SKM-1 (cell line): Measurements from ENCODE around the gene CDC42EP3.

ENCODE experiments used
- DNase-seq: peaks from one replicate; lab custom pipeline; 2025; ENCODE audit not compliant: unreplicated experiment; lab: John Stamatoyannopoulos, UW

Gene CDC42EP3, protein sequence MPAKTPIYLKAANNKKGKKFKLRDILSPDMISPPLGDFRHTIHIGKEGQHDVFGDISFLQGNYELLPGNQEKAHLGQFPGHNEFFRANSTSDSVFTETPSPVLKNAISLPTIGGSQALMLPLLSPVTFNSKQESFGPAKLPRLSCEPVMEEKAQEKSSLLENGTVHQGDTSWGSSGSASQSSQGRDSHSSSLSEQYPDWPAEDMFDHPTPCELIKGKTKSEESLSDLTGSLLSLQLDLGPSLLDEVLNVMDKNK

DNA sequence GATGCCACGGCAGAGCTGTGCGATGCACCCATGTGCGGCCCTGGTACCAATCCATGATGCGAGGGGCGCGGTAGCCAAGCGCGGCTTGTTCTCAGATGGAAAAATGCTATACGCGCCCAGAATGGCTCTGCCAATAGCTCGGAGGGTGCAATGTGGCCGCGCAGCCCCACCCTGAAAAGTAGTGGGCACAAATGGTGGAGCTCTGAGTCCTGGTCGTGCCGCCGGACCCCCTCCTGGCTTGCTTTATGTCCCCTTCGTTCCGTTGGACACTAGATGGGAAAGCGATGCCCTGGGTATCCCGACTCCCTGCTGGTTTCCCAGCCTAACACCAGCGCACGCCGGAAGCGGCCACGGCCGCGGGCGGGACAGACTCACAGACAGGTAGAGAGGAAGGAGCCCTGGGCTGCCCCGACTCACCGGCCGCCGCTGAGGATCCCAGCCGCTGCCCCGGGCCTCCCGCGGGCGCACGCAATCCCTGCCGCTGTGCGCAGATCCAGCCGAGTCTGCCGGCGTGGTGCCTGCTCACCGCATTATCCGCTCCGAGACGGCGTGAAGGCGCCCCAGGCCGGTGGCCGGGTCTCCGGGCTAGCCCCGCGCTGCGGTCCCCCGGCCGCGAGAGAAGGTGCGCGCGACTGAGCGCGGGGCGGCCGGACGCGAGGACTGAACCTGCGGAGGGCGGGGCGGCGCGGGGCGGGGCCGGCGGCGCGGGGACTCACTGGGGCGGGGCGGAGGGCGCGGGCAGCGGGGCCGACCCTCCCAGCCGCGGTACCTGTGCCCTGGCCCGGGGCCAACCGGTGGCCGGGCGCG is at the start of gene CDC42EP3:
TSS of gene CDC42EP3 (minus strand) at position 634 of the 807 bp plus-strand sequence. CDS start 25,055 bp downstream, outside the sequence.
- DNase-seq: no peak

DNA sequence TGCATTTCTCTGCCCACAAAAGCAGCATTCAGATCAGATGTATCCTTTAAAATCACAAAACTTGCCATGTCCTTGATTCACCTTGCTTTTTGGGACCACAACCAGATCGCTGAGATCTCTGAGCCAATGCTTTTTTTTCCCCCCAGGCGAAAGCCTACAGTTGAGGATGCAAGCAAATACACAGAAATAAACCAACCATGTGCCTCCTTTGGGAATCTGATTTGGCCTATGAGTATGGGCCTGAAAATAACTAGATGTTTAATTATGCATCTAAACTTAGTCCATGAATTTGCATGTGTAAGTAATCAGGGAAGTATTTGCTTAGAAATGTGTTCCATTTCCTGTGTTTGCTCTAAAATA is 49.7 kb upstream of the CDC42EP3 start:
- DNase-seq: no peak

DNA sequence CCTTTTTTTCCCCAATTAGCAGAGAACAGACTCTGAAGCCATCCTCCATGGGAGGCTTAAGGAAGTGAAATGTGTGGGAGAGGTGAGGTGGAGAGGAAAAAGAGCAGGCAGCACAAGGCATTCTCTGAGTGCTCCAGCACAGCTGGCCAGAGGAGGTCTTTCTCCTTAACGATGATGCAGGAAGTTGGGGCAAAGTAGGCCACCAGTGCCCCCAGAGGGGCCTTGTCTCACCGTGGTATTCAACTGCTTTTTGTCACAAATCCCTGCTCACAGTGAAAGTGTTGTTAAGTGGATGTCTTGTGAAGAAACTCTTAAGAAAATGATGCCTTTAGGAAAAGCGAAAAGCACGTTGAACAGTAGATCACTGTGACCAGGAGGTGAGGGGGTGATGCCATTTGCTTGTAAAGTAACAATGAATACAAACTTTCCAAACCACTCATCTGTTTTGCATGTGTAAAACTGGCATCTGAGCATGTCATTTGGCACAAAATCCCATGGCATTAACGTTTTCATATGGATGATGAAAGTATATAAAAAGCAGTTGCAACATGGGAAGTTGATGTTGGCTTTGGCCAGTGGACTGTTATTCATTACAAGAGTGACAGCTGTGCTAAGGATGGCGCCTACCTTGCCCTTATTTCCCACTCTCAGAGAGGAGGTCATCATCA is 49.2 kb upstream of the CDC42EP3 start:
- no peak for DNase-seq

DNA sequence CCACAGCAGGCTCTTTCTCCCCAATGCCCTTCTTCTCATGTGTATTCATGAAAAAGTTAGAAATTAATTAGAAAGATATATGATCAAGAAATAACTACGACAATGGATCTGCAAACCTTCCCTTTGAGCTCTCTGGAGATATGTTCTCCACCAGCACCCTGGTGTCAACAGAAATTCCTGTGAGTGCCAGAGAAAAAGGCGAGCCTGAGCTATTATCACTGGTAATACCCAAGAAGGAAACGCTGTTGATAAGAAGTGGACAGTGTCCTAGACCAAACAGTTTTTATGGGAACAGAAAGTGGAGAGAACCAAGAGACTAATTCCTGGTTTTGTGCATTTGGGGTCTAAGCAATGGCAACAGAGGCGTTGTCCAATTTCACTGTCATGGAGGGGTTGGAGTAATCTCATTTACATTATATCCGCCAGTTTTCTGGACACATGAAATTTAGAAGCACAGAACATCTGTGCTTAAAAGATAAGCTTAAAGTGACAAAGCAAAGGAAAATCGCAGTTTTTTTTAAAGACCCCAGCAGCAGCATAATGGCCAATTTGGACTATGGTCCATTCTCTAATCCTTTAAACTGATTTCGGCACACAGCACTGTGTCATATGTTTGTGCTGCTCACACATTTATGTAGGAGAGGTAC is 47.2 kb upstream of the CDC42EP3 start:
- no peak for DNase-seq

DNA sequence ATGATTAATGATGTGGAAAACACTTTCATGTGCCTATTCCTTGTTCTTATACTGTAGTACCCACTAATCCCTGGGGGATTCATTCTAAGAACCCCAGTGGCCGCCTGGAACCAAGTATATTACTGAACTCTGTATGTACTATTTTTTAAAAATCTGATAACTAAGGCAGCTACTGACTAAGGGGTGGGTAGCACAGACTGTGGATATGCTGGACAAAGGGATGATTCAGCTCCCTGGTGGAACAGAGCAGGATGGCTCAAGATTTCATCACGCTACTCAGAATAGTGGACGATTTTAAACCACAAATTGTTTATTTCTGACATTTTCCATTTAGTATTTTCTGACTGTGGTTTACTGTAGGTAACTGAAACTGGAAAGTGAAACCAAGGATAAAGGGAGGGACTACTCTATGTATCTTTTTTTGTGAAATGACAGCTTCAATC is 41.8 kb upstream of the CDC42EP3 start:
- no peak for DNase-seq

DNA sequence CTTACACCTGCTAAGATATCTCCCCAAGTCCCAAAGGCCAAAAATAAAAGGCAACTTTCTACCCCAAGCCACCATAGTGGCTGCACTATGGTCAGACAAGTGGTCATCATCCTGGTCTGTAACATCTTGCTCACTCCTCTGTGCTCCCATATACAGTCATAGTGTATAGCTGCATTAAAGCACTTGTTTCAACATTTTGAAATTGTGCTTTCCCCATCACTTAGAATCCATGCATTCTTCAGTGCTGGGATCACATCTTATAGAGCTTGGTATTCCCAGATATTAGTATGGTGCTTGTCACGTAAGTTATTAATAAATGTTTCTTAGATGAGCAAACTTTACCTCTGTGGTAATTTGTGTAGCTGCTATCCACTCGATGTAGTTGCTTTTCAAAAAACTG is 40.4 kb upstream of the CDC42EP3 start:
- no peak for DNase-seq

DNA sequence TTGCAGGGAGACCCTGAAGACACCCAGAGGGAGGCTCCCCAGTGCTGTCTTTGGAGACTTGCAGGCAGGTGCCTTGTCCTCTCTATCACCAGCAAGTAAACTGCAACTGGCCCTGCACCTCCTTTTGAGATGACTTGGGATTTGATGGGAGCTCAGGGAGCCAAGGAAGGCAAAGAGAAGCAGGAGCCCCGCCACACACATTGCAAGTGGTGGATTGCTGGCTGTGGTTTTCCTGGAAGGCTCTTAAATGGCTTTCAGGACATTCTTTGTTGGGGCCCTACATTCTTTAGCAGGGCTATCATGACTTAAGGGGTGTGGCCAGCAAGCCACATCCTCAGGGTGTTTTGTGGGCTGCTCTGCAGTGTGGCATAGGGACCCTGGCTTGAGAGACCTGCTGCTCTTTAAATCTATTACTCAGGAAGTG is 39.9 kb upstream of the CDC42EP3 start:
- no peak for DNase-seq

DNA sequence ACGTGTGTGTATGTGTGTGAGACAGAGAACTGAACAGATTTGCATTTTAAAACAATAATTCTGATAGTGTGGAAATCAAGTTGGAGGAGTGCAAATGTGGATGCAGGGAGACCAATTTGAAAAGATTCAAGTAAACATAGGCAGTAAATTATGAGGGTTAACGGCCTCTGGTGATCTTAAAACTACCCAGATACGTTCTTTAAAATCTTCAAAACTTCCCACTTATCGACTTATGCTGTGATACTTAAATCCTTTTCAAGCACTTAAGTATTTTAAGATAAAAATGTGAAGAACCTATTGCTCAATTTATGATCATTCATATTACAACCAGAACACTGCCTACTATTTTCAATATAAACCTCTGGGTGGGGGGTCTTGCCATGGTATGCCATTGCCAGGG is 37.7 kb upstream of the CDC42EP3 start:
- DNase-seq: no peak

DNA sequence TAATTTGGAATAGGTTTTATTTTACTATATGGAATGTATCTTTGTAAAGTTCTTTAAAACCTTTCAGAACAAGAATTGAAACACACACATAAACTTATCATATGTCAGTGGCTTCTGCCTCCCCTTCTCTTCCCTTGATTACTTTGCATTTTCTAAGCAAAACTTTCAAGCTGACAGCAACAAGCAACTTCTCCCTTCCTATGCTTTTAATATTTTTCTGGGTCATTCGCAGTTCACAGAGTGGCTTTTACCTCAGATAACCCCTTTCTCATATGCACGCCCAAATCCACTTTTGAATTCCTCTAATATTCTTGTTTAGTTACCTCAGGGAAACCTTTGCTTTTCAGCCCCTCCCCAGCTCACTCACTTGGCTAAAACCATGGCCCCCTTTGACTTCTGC is 36.7 kb upstream of the CDC42EP3 start:
- no peak for DNase-seq

DNA sequence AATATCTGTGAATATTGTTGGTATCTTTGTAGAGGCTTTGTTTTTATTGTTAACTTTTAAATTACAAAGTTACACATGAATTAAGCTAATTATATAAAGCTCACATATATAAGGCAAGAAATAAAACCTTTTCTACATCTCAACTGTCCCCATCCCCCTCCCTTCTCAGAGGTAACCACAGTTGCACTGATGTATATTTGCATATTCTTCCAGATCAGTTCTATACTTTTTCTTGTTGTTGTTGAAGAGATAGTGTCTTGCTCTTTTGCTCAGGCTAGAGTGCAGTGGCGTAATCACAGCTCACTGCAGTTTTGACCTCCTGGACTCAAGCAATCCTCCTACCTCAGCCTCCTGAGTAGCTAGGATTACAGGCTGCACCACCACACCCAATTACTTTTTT is 36.0 kb upstream of the CDC42EP3 start:
- no peak for DNase-seq

DNA sequence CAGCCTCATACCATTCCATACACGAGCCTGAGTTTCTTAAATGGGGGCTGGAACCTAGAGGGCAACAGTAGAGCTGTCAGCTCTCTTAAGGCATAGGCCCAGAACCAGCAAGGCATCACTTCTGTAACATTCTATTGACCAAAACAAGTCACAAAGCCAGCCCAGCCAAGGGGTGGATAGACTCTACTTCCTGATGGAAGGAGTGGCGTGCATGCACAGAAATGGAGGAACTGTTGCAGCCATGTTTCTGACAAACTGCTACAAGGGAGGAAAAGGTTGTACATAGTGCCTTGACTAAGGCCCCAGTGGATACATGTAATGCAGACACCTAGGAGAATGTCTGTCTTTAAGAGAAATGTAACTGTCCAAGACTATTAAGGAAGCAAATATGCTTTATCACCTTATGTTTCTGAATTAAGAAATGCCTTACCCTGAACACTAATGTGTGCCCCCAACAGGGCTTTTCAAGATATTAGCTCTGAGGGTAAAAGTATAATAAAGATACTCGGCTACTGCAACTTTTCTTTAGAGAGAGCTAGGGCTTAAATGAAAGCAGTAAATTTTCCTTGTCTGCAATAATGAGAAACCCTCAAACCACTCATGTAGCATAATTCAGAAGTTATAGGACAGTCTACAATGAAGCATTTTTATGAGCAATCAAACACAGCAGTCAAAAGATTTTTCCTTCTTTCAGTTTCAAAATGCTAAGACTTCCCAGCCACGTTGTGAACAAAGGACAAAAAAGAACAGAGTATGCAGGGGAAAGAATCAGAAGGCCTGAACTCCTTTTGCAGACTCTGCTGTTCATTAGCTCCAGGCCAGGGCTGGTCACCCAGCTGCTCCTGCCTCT is 35.1 kb upstream of the CDC42EP3 start:
- no peak for DNase-seq

DNA sequence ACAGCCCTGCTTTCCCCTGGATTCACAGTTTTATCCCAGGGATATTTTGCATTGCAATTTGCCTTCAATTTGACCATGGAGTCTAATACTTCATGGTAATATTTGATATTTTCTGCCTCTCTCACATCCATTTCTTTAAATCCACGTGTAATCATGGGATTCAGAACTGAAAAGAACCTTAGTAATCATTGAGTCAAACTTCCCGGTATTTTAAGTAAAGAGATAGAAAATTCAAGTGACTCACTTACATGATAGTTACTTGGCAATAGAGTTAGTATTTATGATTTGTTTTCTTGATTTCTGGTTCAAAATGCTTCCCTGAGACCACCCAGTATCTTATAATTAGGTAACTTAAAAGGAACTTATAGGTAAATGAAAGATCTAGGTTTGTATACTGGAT is 33.7 kb upstream of the CDC42EP3 start:
- no peak for DNase-seq

DNA sequence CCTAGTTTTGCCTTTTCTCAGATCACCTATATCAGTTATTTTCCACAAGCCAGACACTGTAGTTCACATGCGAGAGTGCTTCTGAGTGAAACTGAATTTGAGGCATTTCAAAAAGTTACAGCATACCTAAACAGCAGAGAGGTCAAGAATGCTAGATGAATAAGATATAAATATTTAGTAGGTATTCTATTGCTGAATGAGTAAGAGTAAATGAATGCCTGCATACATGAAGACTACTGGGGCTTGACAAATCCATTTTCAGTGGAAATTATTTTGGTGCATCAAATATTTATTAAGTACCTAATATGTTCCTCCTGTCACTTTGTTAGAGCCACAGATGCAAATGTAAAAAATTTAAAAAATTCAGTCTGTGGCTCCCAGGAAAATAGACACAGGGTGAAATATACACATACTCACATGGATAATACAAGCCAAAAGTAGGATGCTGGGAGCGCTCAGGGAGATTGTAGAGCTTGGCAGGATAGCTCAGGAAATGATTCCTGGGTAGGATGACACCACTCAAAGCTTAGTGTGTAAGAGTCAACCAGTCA is 27.6 kb upstream of the CDC42EP3 start:
- no peak for DNase-seq

DNA sequence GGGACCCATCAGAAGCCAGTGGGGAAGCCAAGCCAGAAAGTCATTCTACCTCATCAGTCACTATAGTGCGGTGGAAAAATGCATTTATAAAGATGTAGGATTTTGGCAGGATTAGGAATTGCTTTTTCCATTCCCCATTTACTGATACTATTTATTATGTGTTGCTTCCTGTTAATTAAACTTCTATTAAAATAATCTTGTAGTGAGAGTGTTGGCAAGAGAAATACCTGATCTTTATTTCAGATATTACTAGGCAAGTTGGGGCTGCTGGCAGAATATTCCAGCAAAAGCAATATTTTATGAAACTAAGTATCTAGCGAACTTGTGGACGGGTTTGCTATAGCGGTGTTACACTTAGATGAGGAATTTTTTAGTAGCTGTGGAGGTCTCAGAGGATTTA is 23.9 kb upstream of the CDC42EP3 start:
- DNase-seq: no peak

DNA sequence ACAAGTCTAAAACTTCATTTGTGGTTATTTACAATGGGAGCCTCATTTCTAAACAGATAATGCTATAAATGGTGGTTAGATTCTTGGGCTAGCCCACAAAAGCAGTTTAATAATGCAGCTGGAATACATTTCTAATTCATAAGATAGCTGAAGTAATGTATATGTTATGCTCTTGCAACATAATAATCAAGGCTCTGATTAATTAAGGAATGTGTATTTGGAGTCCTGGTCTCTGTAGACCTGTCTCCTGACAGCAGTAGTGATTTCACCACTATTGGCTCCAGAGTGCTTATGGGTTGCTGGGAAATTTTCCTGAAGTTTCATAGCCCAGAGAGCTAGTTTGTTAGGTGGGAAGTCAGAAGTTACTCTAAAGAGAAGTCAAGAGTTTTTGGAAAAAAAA is 21.3 kb upstream of the CDC42EP3 start:
- DNase-seq: no peak

DNA sequence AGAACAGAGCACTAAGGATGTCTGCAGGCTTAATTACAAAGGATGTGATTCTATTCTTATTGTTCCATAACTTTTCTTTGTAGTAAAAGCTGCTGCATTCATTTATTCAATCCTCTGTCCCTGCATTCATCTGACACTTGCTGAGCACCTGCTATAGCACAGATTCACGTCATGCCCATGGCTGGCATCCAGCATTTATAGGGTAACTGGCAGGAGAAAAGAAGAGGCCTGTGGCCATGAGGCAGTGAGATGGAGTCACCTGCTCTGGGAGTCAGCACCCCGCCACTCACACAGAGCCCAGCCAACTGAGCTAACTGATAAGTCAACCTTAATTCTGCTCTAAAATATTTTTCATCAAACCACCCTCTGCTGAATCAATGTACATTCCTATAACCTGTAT is 18.3 kb upstream of the CDC42EP3 start:
- no peak for DNase-seq

DNA sequence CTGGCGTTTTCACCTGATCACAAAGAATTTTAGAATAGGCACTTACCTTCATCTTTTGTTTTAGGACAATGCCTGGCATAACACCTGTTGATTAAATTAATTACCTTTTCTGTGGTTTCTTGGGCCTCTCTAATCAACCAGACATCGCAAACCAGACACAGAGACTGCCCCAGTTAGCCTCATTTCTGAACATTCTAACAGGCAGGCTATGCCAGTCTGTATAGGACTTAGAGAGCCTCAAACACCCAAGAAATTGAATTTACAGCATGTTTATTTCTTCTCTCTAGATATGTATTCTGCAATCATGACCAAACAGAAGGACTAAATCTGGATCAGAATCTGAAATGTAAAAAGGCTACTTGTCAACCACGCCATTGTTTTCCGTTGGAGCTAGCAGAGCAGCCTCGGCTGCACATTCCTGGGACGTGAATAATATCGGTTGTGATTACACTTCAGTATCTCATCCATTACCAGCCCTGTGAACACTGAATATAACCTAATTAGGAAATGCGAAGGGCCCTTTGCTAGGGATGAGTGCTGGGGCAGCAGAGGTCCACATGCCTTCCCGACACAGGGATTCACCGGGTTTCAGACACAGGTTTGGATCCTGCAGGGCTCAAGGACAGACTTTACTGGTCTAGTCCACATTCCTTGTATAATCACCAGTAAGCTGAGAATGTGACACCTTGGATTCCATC is 17.5 kb upstream of the CDC42EP3 start:
- no peak for DNase-seq

DNA sequence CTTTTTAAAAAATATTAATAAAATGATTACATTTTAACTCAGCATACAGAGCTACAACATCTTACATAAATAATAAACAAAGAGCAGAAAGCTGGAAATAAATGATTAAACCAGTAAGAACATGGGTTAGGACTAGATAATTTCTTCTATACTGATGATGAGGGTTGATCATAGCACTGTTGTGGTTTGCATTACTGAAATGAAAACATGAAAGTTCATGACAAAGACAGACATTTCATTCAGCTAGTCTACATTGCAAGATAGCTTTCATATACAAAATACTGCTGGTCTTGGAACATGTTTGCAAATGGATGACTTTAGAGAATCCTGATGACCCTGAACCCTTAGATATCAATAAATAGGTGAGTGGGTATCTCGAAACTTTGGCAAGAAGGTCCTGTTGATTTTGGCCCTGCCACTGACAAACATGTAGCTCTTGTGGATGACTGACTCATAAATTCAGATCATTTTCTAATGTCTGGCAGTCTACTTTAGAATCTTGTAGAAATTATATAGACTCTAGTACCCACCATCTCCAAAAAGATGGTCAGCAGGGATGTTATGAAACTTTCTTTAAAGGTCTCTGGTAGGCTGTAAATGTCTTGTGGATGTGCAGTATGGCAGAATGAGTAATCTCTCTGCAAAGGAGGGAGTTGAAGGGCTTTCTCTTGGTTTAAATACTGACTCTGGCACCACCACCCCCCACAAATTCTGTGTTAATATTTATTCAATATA is 15.5 kb upstream of the CDC42EP3 start:
- DNase-seq: no peak

DNA sequence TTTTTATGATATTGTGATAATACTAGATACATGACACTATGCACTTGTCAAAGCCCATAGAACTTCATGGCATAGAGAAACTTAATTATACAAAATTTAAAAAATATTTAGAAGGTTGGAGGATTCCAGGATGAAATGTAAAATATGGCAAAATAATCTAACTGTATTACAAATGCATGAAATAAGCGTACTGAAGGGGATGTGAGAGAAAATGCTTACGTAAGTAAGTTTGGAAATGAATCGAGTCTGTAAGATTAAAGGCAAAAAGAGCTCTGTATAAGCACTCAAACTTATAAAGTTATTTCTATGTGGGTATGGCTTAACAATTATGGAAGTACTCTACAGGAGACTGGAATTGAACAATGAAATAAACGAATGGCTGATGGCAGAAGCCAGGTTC is 13.4 kb upstream of the CDC42EP3 start:
- DNase-seq: no peak
